K562 (cell line): ENCODE data around the gene FHIT. TPM values are rescaled to one million over a fixed set of nuclear protein-coding genes. Genes with fewer than 3 reads are reported as not detected.

Experiments used
- ATAC-seq: fragments of 200-7000 bp; cut with Tn5 transposase; 3 replicates; pipeline ENCODE4 v1.9.1; 2020; ENCODE audit warnings: moderate library complexity
- BruUV-seq: library from RNA; stranded (reverse); fragments of 400-500 nt; replicated peaks from 2 replicates; lab custom pipeline; 2021; lab: Mats Ljungman, UMichigan
- CTCF ChIA-PET: fragments of 300-600 bp; formaldehyde crosslinking; extraction: SDS; loops from one replicate; lab custom pipeline; 2021; ENCODE audit warnings: low intra/inter-chr PET ratio; lab: Yijun Ruan, JAX
- POLR2A ChIA-PET: fragments of 300-600, 350-650 bp; sonication (Branson Sonifier 250); formaldehyde crosslinking; extraction: SDS; loops from one replicate; lab custom pipeline; 2021; ENCODE audit warnings: antibody characterized with exemption, inconsistent platforms; lab: Yijun Ruan, JAX
- DNase-seq, 4 experiments: peaks; one replicate each; pipeline versions ENCODE4 v3.0.0 to v3.0.0-alpha.2; 2011 to 2018; ENCODE audit warnings: low spot score in 3 of 4, mixed read lengths in 3 of 4; ENCODE audit errors: extremely low read depth in 1 of 4
- FAIRE-seq: peaks from 2 replicates; lab custom pipeline; 2011; peaks lifted over from hg19 to GRCh38; lab: Jason Lieb, UNC
- H2AFZ ChIP-seq: 2 replicates; pipeline ENCODE4 v1.6.0; 2011; ENCODE audit warnings: low read depth, low read length, control low read depth, inconsistent platforms
- H3K27ac ChIP-seq: fragments of 200-600 bp; 3 replicates; pipeline ENCODE4 v1.8.0; 2011; ENCODE audit warnings: low read depth, mild to moderate bottlenecking, control low read depth, inconsistent platforms, low read length, moderate library complexity, mixed read lengths; ENCODE audit errors: extremely low read depth
- H3K27me3 ChIP-seq, 2 experiments: fragments of 300-600 bp in 1 of 2; 2 replicates in 1 of 2; 3 replicates in 1 of 2; pipeline versions ENCODE4 v1.6.0 to v1.8.0; 2011; ENCODE audit warnings: inconsistent platforms in 2 of 2, low read length in 2 of 2, mild to moderate bottlenecking in 1 of 2, mixed read lengths in 1 of 2, moderate library complexity in 1 of 2; ENCODE audit not compliant: control insufficient read depth in 2 of 2, insufficient read depth in 2 of 2
- H3K36me3 ChIP-seq: fragments of 300-600 bp; 3 replicates; pipeline ENCODE4 v1.8.0; 2011; ENCODE audit warnings: mild to moderate bottlenecking, low read length, inconsistent platforms; ENCODE audit not compliant: control insufficient read depth, insufficient read depth
- H3K4me1 ChIP-seq, 2 experiments: fragments of 200-600 bp in 1 of 2; replicated peaks in 1 of 2; 2 replicates in 1 of 2; 3 replicates in 1 of 2; pipeline versions ENCODE4 v1.5.1 to v1.8.0; 2011; ENCODE audit warnings: inconsistent platforms in 2 of 2, low read length in 2 of 2, mild to moderate bottlenecking in 1 of 2, mixed read lengths in 1 of 2, moderate library complexity in 1 of 2; ENCODE audit not compliant: control insufficient read depth in 2 of 2, insufficient read depth in 2 of 2
- H3K4me2 ChIP-seq: 2 replicates; pipeline ENCODE4 v1.6.1; 2011; ENCODE audit warnings: low read length, control low read depth, inconsistent platforms, mixed read lengths; ENCODE audit not compliant: insufficient read depth
- H3K4me3 ChIP-seq: fragments of 200-600 bp; sonication (generic), shearing (Covaris generic); 2 replicates; pipeline ENCODE4 v1.5.1; 2016; ENCODE audit warnings: control low read depth, inconsistent platforms
- H3K79me2 ChIP-seq: fragments of 200-600 bp; 3 replicates; pipeline ENCODE4 v1.8.0; 2011; ENCODE audit warnings: low read length, inconsistent platforms; ENCODE audit not compliant: control insufficient read depth, insufficient read depth
- H3K9ac ChIP-seq, 2 experiments: 2 replicates each; pipeline versions ENCODE4 v1.6.0 to v1.6.1; 2011; ENCODE audit warnings: low read depth in 2 of 2, low read length in 2 of 2, control low read depth in 1 of 2, inconsistent platforms in 1 of 2, mild to moderate bottlenecking in 1 of 2, mixed read lengths in 1 of 2; ENCODE audit not compliant: insufficient read depth in 1 of 2
- H3K9me1 ChIP-seq: one replicate; pipeline ENCODE4 v1.6.0; 2011; ENCODE audit warnings: inconsistent platforms, mild to moderate bottlenecking, low read length, moderate library complexity; ENCODE audit not compliant: control insufficient read depth, insufficient read depth
- H3K9me3 ChIP-seq: replicated peaks from 2 replicates; pipeline ENCODE4 v1.5.1; 2011; ENCODE audit warnings: low read depth, low read length, inconsistent platforms; ENCODE audit not compliant: control insufficient read depth, insufficient read depth
- H4K20me1 ChIP-seq: replicated peaks from 2 replicates; pipeline ENCODE4 v1.6.1; 2011; ENCODE audit warnings: low read length, inconsistent platforms, mixed read lengths; ENCODE audit not compliant: control insufficient read depth, insufficient read depth
- BHLHE40 ChIP-seq: IDR thresholded peaks from 2 replicates; pipeline ENCODE4 v1.6.1; 2011; ENCODE audit warnings: low read length, improper control_type of control experiment
- CBX8 ChIP-seq: fragments of 200-600 bp; sonication (generic); IDR thresholded peaks from 2 replicates; pipeline ENCODE4 v1.6.1; 2012; ENCODE audit warnings: borderline replicate concordance, mixed run types, low read depth, mild to moderate bottlenecking, moderate library complexity, mixed read lengths, low read length, control low read depth, inconsistent platforms; ENCODE audit not compliant: poor library complexity, severe bottlenecking; ENCODE audit errors: extremely low read depth
- CCAR2 ChIP-seq: fragments of 200-400 bp; formaldehyde crosslinking; IDR thresholded peaks from 2 replicates; pipeline ENCODE4 v1.6.1; 2017; ENCODE audit warnings: mild to moderate bottlenecking, low read depth, low read length
- CGGBP1 ChIP-seq: fragments of 250-450 bp; sonication (Bioruptor Pico); IDR thresholded peaks from 2 replicates; pipeline ENCODE4 v1.9.0; 2021; ENCODE audit warnings: mild to moderate bottlenecking
- FOXA3 ChIP-seq, 2 experiments: fragments of 450-650 bp in 1 of 2; sonication (generic) in 1 of 2; formaldehyde crosslinking; IDR thresholded peaks in 1 of 2; conservative IDR thresholded peaks in 1 of 2; 2 replicates each; pipeline versions ENCODE4 v1.4.0 to v1.8.0; 2020 to 2022; ENCODE audit warnings: mild to moderate bottlenecking in 2 of 2, missing genetic modification reagents in 1 of 2
- FOXP1 ChIP-seq: sonication (generic); formaldehyde crosslinking; IDR thresholded peaks from 2 replicates; pipeline ENCODE4 v1.8.0; 2022; ENCODE audit warnings: mild to moderate bottlenecking, missing genetic modification reagents
- KHSRP ChIP-seq: fragments of 450-650 bp; IDR thresholded peaks from 2 replicates; pipeline ENCODE4 v1.6.1; 2017
- MTA3 ChIP-seq: fragments of 450-650 bp; formaldehyde crosslinking; IDR thresholded peaks from 2 replicates; pipeline ENCODE4 v1.6.1; 2017; ENCODE audit warnings: mild to moderate bottlenecking, borderline replicate concordance
- NFIC ChIP-seq: fragments of 450-650 bp; IDR thresholded peaks from 2 replicates; pipeline ENCODE4 v1.6.1; 2017; ENCODE audit warnings: mild to moderate bottlenecking, inconsistent platforms
- NFYB ChIP-seq: IDR thresholded peaks from 2 replicates; pipeline ENCODE4 v1.6.1; 2011; ENCODE audit warnings: mild to moderate bottlenecking, moderate library complexity; ENCODE audit not compliant: insufficient read length; ENCODE audit errors: extremely low read depth
- NR2C1 ChIP-seq, 2 experiments: fragments of 450-650 bp; IDR thresholded peaks; 2 replicates each; pipeline ENCODE4 v1.6.1; 2017; ENCODE audit warnings: mild to moderate bottlenecking in 2 of 2, antibody characterized with exemption in 1 of 2, inconsistent platforms in 1 of 2, missing compliant biosample characterization in 1 of 2, missing genetic modification characterization in 1 of 2
- PPARD ChIP-seq: fragments of 250-450 bp; sonication (Bioruptor Pico); IDR thresholded peaks from 2 replicates; pipeline ENCODE4 v1.8.0; 2022; ENCODE audit warnings: inconsistent platforms, mild to moderate bottlenecking, moderate library complexity
- SMAD4 ChIP-seq: fragments of 250-450 bp; sonication (Bioruptor Pico); conservative IDR thresholded peaks from 2 replicates; pipeline ENCODE4 v1.8.0; 2021; ENCODE audit warnings: inconsistent platforms, mild to moderate bottlenecking, moderate library complexity
- SRSF7 ChIP-seq: fragments of 200-400 bp; formaldehyde crosslinking; optimal IDR thresholded peaks from 2 replicates; pipeline ENCODE3; 2017; ENCODE audit warnings: mild to moderate bottlenecking, low read depth, low read length
- TCF3 ChIP-seq: sonication (generic); formaldehyde crosslinking; IDR thresholded peaks from 2 replicates; pipeline ENCODE4 v1.4.0; 2020; ENCODE audit warnings: mild to moderate bottlenecking, missing genetic modification reagents
- ZNF253 ChIP-seq: fragments of 250-450 bp; sonication (Bioruptor Pico); conservative IDR thresholded peaks from 2 replicates; pipeline ENCODE4 v1.6.1; 2021; ENCODE audit warnings: mild to moderate bottlenecking
- ZNF395 ChIP-seq: fragments of 200-800 bp; sonication (Bioruptor generic); IDR thresholded peaks from 2 replicates; pipeline ENCODE4 v1.6.1; 2017; ENCODE audit warnings: missing genetic modification characterization, missing compliant biosample characterization
- WGBS: fragments of 100-300 bp; shearing (Covaris generic); methylation state at CpG from one replicate; pipeline ENCODE4 v1.1.6; 2016; ENCODE audit warnings: low coverage, mixed read lengths; ENCODE audit not compliant: insufficient coverage; ENCODE audit errors: missing lambda C conversion rate; 5-methylcytosine and 5-hydroxymethylcytosine counted together
- in situ Hi-C: fragments of 300-500 bp; cut with MboI; formaldehyde crosslinking; loops from 4 replicates; pipeline ENCODE4 v1.15.0; 2018; ENCODE audit warnings: inconsistent platforms, mixed read lengths
- intact Hi-C: fragments of 100-400 bp; cut with micrococcal nuclease; formaldehyde crosslinking; loops from 2 replicates; pipeline ENCODE4 v1.14.2; 2022
- polyA plus RNA-seq, 8 experiments: library from polyadenylated mRNA; depleted of rRNA in 4 of 8; stranded (reverse) in 5 of 8; unstranded in 3 of 8; fragments of >200 nt; fragmentation: Nextera tagmentation in 2 of 8; fragmentation: Illumina TruSeq in 1 of 8; extraction: Ambion mirVana in 2 of 8; extraction: Trizol in 1 of 8; gene quantifications; 2 replicates each; pipeline versions ENCODE4 v1.2.1 to v1.2.3, GENCODE V29; 2011 to 2014; ENCODE audit warnings: inconsistent platforms in 1 of 8, missing spikeins in 1 of 8
- total RNA-seq, 7 experiments: library from RNA; depleted of rRNA in 6 of 7; stranded (reverse); fragments of >200 nt in 6 of 7; fragmentation: Illumina TruSeq in 2 of 7; extraction: Trizol in 2 of 7; gene quantifications; 2 replicates each; pipeline versions ENCODE4 v1.2.1 to v1.2.3, GENCODE V29; 2011 to 2021; ENCODE audit warnings: low replicate concordance in 1 of 7
- TF ChIP-seq, protein P1 (sequence below): sonication (generic); formaldehyde crosslinking; IDR thresholded peaks from 2 replicates; pipeline ENCODE4 v1.8.0; 2022; ENCODE audit warnings: mild to moderate bottlenecking, missing genetic modification reagents, borderline replicate concordance

Gene FHIT
- total and polyA plus RNA-seq, 9 of the 15 experiments (the other 6 are each of a cell fraction or from before 2014, with no cell fraction given), result 1.7 to 9.1 (median 4.3) TPM

DNA sequence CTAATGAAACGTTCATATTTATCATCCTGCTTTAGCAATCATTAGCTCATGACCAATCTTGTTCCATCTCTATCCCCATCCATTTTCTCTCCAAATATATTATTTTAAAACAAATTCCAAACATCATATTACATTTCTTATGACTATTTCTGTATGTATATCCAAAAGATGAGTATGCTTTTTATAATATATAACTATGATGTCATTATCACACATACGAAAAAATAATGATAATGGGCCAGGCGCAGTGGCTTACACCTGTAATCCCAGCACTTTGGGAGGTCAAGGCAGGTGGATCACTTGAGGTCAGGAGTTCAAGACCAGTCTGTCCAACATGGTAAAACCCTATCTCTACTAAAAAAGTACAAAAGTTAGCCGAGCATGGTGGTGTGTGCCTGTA, 280.4 kb downstream of the FHIT start:
- no peak for FAIRE-seq
- no peaks in the 10 kb centered on the region for H3K79me2 ChIP-seq
- H4K20me1 ChIP-seq, result no peaks in the 10 kb centered on the region
- CTCF ChIA-PET, result no interaction called here
- H3K9ac ChIP-seq, result no peak overlapping the region
- intact Hi-C loops, result no loop called here
- H3K4me2 ChIP-seq, result no peak overlapping the region
- H3K27me3 ChIP-seq, result no peaks in the 10 kb centered on the region
- no peaks in the 10 kb centered on the region for H3K4me1 ChIP-seq
- in situ Hi-C loops, result no loop called here
- no peak for DNase-seq
- 6% methylated on average over 4 of the region's 4 CpGs for WGBS
- no peak overlapping the region for H3K4me3 ChIP-seq
- TF ChIP-seq CGGBP1 (CRISPR knock-in tag), result no peak
- TF ChIP-seq NFYB, result no peak
- no peak for TF ChIP-seq TCF3 (CRISPR knock-in tag)
- no peak for TF ChIP-seq ZNF395
- TF ChIP-seq CBX8, result no peak
- TF ChIP-seq CCAR2, result no peak
- no peak for TF ChIP-seq SRSF7
- TF ChIP-seq PPARD (CRISPR knock-in tag), result no peak
- no peak for TF ChIP-seq NFIC
- TF ChIP-seq, protein P1, sequence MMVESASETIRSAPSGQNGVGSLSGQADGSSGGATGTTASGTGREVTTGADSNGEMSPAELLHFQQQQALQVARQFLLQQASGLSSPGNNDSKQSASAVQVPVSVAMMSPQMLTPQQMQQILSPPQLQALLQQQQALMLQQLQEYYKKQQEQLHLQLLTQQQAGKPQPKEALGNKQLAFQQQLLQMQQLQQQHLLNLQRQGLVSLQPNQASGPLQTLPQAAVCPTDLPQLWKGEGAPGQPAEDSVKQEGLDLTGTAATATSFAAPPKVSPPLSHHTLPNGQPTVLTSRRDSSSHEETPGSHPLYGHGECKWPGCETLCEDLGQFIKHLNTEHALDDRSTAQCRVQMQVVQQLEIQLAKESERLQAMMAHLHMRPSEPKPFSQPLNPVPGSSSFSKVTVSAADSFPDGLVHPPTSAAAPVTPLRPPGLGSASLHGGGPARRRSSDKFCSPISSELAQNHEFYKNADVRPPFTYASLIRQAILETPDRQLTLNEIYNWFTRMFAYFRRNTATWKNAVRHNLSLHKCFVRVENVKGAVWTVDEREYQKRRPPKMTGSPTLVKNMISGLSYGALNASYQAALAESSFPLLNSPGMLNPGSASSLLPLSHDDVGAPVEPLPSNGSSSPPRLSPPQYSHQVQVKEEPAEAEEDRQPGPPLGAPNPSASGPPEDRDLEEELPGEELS (CRISPR knock-in tag), result no peak
- TF ChIP-seq BHLHE40, result no peak
- no peak for TF ChIP-seq KHSRP
- TF ChIP-seq NR2C1 (IDR thresholded peaks at IDR 0.05), result no peak
- no peak for TF ChIP-seq NR2C1 (tag; IDR thresholded peaks at IDR 0.05)
- no peak for TF ChIP-seq FOXA3 (CRISPR knock-in tag; conservative IDR thresholded peaks at IDR 0.05 in 1 of 2, IDR thresholded peaks at IDR 0.05 in 1 of 2)
- TF ChIP-seq SMAD4 (CRISPR knock-in tag), result no peak
- TF ChIP-seq MTA3, result no peak
- TF ChIP-seq ZNF253 (CRISPR knock-in tag), result no peak
- TF ChIP-seq FOXP1 (CRISPR knock-in tag), result no peak
- H3K9me3 ChIP-seq, result no peaks in the 10 kb centered on the region
- no peak overlapping the region for H2AFZ ChIP-seq
- no peaks in the 10 kb centered on the region for H3K9me1 ChIP-seq
- ATAC-seq, result no peak
- no peak overlapping the region for H3K27ac ChIP-seq
- H3K36me3 ChIP-seq, result no peaks in the 10 kb centered on the region
- POLR2A ChIA-PET, result no interaction called here
- BruUV-seq, result no TSS peak
